Calu3 (cell line): ENCODE data around the gene ARHGAP8. TPM values are rescaled to one million over a fixed set of nuclear protein-coding genes. Genes with fewer than 3 reads are reported as not detected.
A peak's percentile ranks its signal among the peaks of the same experiment; 100 is the strongest.
"Not testable (repeated sequence)": the region's sequence is repeated elsewhere in the genome, so short reads cannot be mapped to it uniquely, and the experiment has no call there.

Experiments used
- BruUV-seq: library from RNA; stranded (reverse); fragments of 400-500 nt; replicated peaks from 2 replicates; lab custom pipeline; 2021; lab: Mats Ljungman, UMichigan
- CTCF ChIA-PET: fragments of 300-600 bp; sonication (Branson Sonifier 250); formaldehyde crosslinking; loops from one replicate; lab custom pipeline; 2022; ENCODE audit warnings: antibody characterized with exemption; lab: Charles Lee
- DNase-seq: peaks from one replicate; pipeline ENCODE4 v3.0.0; 2022
- H3K27ac Mint-ChIP-seq: one replicate; pipeline ENCODE4 v1.8.0; 2022; ENCODE audit warnings: mixed read lengths; ENCODE audit not compliant: unreplicated experiment
- H3K27me3 Mint-ChIP-seq: one replicate; pipeline ENCODE4 v1.8.0; 2022; ENCODE audit warnings: mixed read lengths; ENCODE audit not compliant: unreplicated experiment
- H3K36me3 Mint-ChIP-seq: one replicate; pipeline ENCODE4 v1.8.0; 2022; ENCODE audit warnings: mild to moderate bottlenecking, moderate library complexity, mixed read lengths; ENCODE audit not compliant: insufficient read depth, unreplicated experiment
- H3K4me1 Mint-ChIP-seq: one replicate; pipeline ENCODE4 v1.8.0; 2022; ENCODE audit warnings: mild to moderate bottlenecking, low read depth, mixed read lengths; ENCODE audit not compliant: unreplicated experiment
- H3K4me3 Mint-ChIP-seq: one replicate; pipeline ENCODE4 v1.8.0; 2022; ENCODE audit warnings: mild to moderate bottlenecking, low read depth, moderate library complexity, mixed read lengths; ENCODE audit not compliant: unreplicated experiment
- H3K9me3 Mint-ChIP-seq: one replicate; pipeline ENCODE4 v1.8.0; 2022; ENCODE audit warnings: low read depth, mixed read lengths; ENCODE audit not compliant: unreplicated experiment
- CTCF ChIP-seq: fragments of 200-600 bp; IDR thresholded peaks from one replicate; pipeline ENCODE4 v1.8.0; 2022; ENCODE audit warnings: antibody characterized with exemption; ENCODE audit not compliant: unreplicated experiment
- intact Hi-C: fragments of 100-400 bp; cut with micrococcal nuclease; formaldehyde crosslinking; loops from one replicate; pipeline ENCODE4 v1.10.0; 2022; ENCODE audit not compliant: unreplicated experiment
- total RNA-seq: library from RNA; stranded (reverse); gene quantifications from 2 replicates; pipeline ENCODE4 v1.2.3, GENCODE V29; 2022

Gene ARHGAP8
- total RNA-seq, 1 experiment from 2014 or later: 127 TPM

- intact Hi-C loops: no loop called here
- CTCF ChIA-PET: no interaction called here
- no peak overlapping the region for H3K4me3 Mint-ChIP-seq
Observed at GRCh38 chr22:44848296-44848741, 95.9 kb downstream of the ARHGAP8 start.

GRCh38 chr22:44848791-44849420, 96.5 kb downstream of the ARHGAP8 start:
- Mint-ChIP-seq H3K27me3 (no peaks in the 10 kb centered on the region), H3K9me3 (no peaks in the 10 kb centered on the region), H3K4me3 (no peak overlapping the region), H3K4me1 (no peaks in the 10 kb centered on the region), H3K36me3 (peaks cover 56% of the 10 kb centered on the region), H3K27ac (no peak overlapping the region)
- intact Hi-C loops: no loop called here
- no TSS peak for BruUV-seq
- DNase-seq: no peak
- CTCF ChIA-PET: interaction anchor here (0.9 kb wide), 1 partner anchor 164 kb away, joined by 3 read pairs; no protein-coding TSS in a partner anchor
- TF ChIP-seq CTCF: no peak

More at GRCh38 chr22:44848296-44848741, 95.9 kb downstream of the ARHGAP8 start:
- Mint-ChIP-seq H3K36me3 (peaks cover 52% of the 10 kb centered on the region), H3K9me3 (no peaks in the 10 kb centered on the region), H3K27ac (no peak overlapping the region), H3K4me1 (no peaks in the 10 kb centered on the region), H3K27me3 (no peaks in the 10 kb centered on the region)
- BruUV-seq: no TSS peak
- TF ChIP-seq CTCF: no peak
- DNase-seq: no peak

GRCh38 chr22:44850946-44851345, 98.6 kb downstream of the ARHGAP8 start:
- Mint-ChIP-seq H3K9me3 (no peaks in the 10 kb centered on the region), H3K36me3 (peaks cover 47% of the 10 kb centered on the region), H3K4me1 (no peaks in the 10 kb centered on the region), H3K27ac (no peak overlapping the region), H3K27me3 (no peaks in the 10 kb centered on the region), H3K4me3 (no peak overlapping the region)
- DNase-seq: no peak
- CTCF ChIA-PET: interaction anchor here (0.7 kb wide), 1 partner anchor 22 kb away, joined by 4 read pairs; no protein-coding TSS in a partner anchor
- intact Hi-C loops: no loop called here
- TSS peak; percentile 10 for BruUV-seq
- TF ChIP-seq CTCF: no peak

- H3K4me1 Mint-ChIP-seq, DNase-seq, BruUV-seq, intact Hi-C loops, H3K4me3 Mint-ChIP-seq, H3K27ac Mint-ChIP-seq, H3K27me3 Mint-ChIP-seq, H3K9me3 Mint-ChIP-seq: not testable (repeated sequence)
- H3K36me3 Mint-ChIP-seq: peaks cover 53% of the 10 kb centered on the region
- CTCF ChIA-PET: interaction anchor here (0.7 kb wide), 1 partner anchor 159 kb away, joined by 4 read pairs; no protein-coding TSS in a partner anchor
Observed at GRCh38 chr22:44854641-44855040, 102.3 kb downstream of the ARHGAP8 start.

- peaks cover 61% of the 10 kb centered on the region for H3K36me3 Mint-ChIP-seq
- no peaks in the 10 kb centered on the region for H3K27me3 Mint-ChIP-seq
- intact Hi-C loops: no loop called here
- H3K4me3 Mint-ChIP-seq: no peak overlapping the region
- DNase-seq: no peak
- no peak overlapping the region for H3K27ac Mint-ChIP-seq
- no peaks in the 10 kb centered on the region for H3K9me3 Mint-ChIP-seq
- H3K4me1 Mint-ChIP-seq: no peaks in the 10 kb centered on the region
- no peak for TF ChIP-seq CTCF
- CTCF ChIA-PET: interaction anchor here (0.6 to 0.7 kb wide), 2 partner anchors 12 to 597 kb away, joined by 4 to 8 read pairs; no protein-coding TSS in a partner anchor
- no TSS peak for BruUV-seq
Observed at GRCh38 chr22:44855855-44856254, 103.5 kb downstream of the ARHGAP8 start.

- DNase-seq, CTCF ChIA-PET, BruUV-seq, H3K9me3 Mint-ChIP-seq, H3K27ac Mint-ChIP-seq, H3K4me3 Mint-ChIP-seq, intact Hi-C loops, H3K4me1 Mint-ChIP-seq, H3K27me3 Mint-ChIP-seq: not testable (repeated sequence)
- peaks cover 52% of the 10 kb centered on the region for H3K36me3 Mint-ChIP-seq
Observed at GRCh38 chr22:44858819-44859218, 106.4 kb downstream of the ARHGAP8 start.
